Testis (tissue), 3 donors: ENCODE data around the gene KRTDAP. TPM values are rescaled to one million over a fixed set of nuclear protein-coding genes. Genes with fewer than 3 reads are reported as not detected.
A peak's percentile ranks its signal among the peaks of the same experiment; 100 is the strongest.

Experiments
- DNase-seq: peaks from one replicate; pipeline ENCODE4 v3.0.0-alpha.2; 2019
- H3K27ac ChIP-seq, 2 donors: fragments of 200-600 bp; sonication (generic); one replicate each; pipeline ENCODE4 v1.5.1; 2019
- H3K27me3 ChIP-seq: fragments of 200-600 bp; sonication (generic); one replicate; pipeline ENCODE4 v1.5.1; 2019
- H3K36me3 ChIP-seq: fragments of 200-600 bp; sonication (generic); one replicate; pipeline ENCODE4 v1.5.1; 2017; ENCODE audit warnings: low read depth; ENCODE audit errors: missing control alignments
- H3K4me1 ChIP-seq: fragments of 200-600 bp; sonication (generic); one replicate; pipeline ENCODE4 v1.5.1; 2019
- H3K4me3 ChIP-seq, 2 donors: fragments of 200-600 bp; sonication (generic); one replicate each; pipeline ENCODE4 v1.5.1; 2017 to 2019
- H3K9me3 ChIP-seq: fragments of 200-600 bp; sonication (generic); one replicate; pipeline ENCODE4 v1.5.1; 2017
- CTCF ChIP-seq, 3 experiments: fragments of 450-650 bp in 2 of 3; fragments of 200-600 bp in 1 of 3; sonication (generic) in 1 of 3; IDR thresholded peaks; one replicate each; pipeline ENCODE4 v1.5.1; 2016 to 2019; ENCODE audit warnings: antibody characterized with exemption in 3 of 3, mild to moderate bottlenecking in 2 of 3, moderate library complexity in 1 of 3
- POLR2A ChIP-seq: fragments of 450-650 bp; IDR thresholded peaks from one replicate; pipeline ENCODE4 v1.6.1; 2017; ENCODE audit warnings: antibody characterized with exemption, mild to moderate bottlenecking, moderate library complexity
- WGBS, 2 donors: methylation state at CpG; one replicate each; pipeline ENCODE4 v1.1.5; 2018; 5-methylcytosine and 5-hydroxymethylcytosine counted together
- intact Hi-C: fragments of 100-400 bp; cut with DNase I; formaldehyde crosslinking; loops from one replicate; pipeline ENCODE4 v1.15.1; 2023; ENCODE audit warnings: low total_unique reads
- polyA plus RNA-seq: library from polyadenylated mRNA; stranded (reverse); fragments of 350-450 nt; fragmentation: Illumina TruSeq; extraction: RNeasy Lipid Tissue Mini Kit (QIAGEN cat#74804); gene quantifications from one replicate; pipeline ENCODE4 v1.2.3, GENCODE V29; 2014; ENCODE audit warnings: low read depth, low replicate concordance; ENCODE audit not compliant: insufficient read depth
- total RNA-seq, 2 donors: library from RNA; depleted of rRNA; stranded (reverse); fragments of >200 nt; gene quantifications; one replicate each; pipeline ENCODE4 v1.2.3, GENCODE V29; 2016

Gene KRTDAP
- total and polyA plus RNA-seq, 3 donors from 2014 or later = 2.7 to 14.5 (median 5.6) TPM

- WGBS, 2 donors = 73 to 81% methylated on average over 9 of the region's 9 CpGs
- Histone ChIP-seq H3K4me1 (no peaks in the 10 kb centered on the region), H3K27ac (no peak overlapping the region), H3K9me3 (no peaks in the 10 kb centered on the region), H3K27me3 (no peaks in the 10 kb centered on the region), H3K4me3 (no peak overlapping the region), H3K36me3 (no peaks in the 10 kb centered on the region)
- TF ChIP-seq POLR2A (no peak), CTCF (IDR thresholded peaks at IDR 0.05) (no peak)
- intact Hi-C loops = loop anchor here (10.0 kb wide), 1 partner anchor 144 kb away; the partner anchor contains the start of gene FFAR3
- no peak for DNase-seq
These were observed 8.8 kb upstream of the KRTDAP start for GRCh38 chr19:35498984-35499527.

- Histone ChIP-seq H3K27ac (no peak overlapping the region), H3K36me3 (no peaks in the 10 kb centered on the region), H3K4me3 (no peak overlapping the region), H3K27me3 (no peaks in the 10 kb centered on the region), H3K9me3 (no peaks in the 10 kb centered on the region), H3K4me1 (no peaks in the 10 kb centered on the region)
- TF ChIP-seq POLR2A (no peak), CTCF (IDR thresholded peaks at IDR 0.05) (no peak)
- WGBS, 2 donors = 92 to 96% methylated on average over 3 of the region's 3 CpGs
- intact Hi-C loops = loop anchor here (10.0 kb wide), 1 partner anchor 143 kb away; the partner anchor contains the start of gene FFAR3
- DNase-seq = no peak
These were observed 8.0 kb upstream of the KRTDAP start for GRCh38 chr19:35498220-35498619.

GRCh38 chr19:35497406-35497805 is 7.1 kb upstream of the KRTDAP start:
- no peaks in the 10 kb centered on the region for H3K36me3 ChIP-seq
- H3K9me3 ChIP-seq = no peaks in the 10 kb centered on the region
- WGBS, 2 donors = 83 to 86% methylated on average over 14 of the region's 14 CpGs
- H3K4me1 ChIP-seq = no peaks in the 10 kb centered on the region
- H3K4me3 ChIP-seq = no peak overlapping the region
- TF ChIP-seq CTCF (IDR thresholded peaks at IDR 0.05) (no peak), POLR2A (no peak)
- no peak overlapping the region for H3K27ac ChIP-seq
- intact Hi-C loops = loop anchor here (10.0 kb wide), 1 partner anchor 143 kb away; the partner anchor contains the start of gene FFAR3
- DNase-seq = no peak
- H3K27me3 ChIP-seq = no peaks in the 10 kb centered on the region

GRCh38 chr19:35495107-35496064 is 5.1 kb upstream of the KRTDAP start:
- WGBS, 2 donors = 20 to 28% methylated on average over 10 to 30 of the region's 30 CpGs
- Histone ChIP-seq H3K36me3 (no peaks in the 10 kb centered on the region), H3K4me1 (no peaks in the 10 kb centered on the region), H3K9me3 (no peaks in the 10 kb centered on the region), H3K27me3 (no peaks in the 10 kb centered on the region), H3K4me3 (no peak overlapping the region), H3K27ac (no peak overlapping the region)
- peak; percentile 86 to 97 (median 87) for TF ChIP-seq CTCF (IDR thresholded peaks at IDR 0.05)
- TF ChIP-seq POLR2A = no peak
- peak; percentile 75 for DNase-seq
- intact Hi-C loops = loop anchor here (10.0 kb wide), 1 partner anchor 141 kb away; the partner anchor contains the start of gene FFAR3
